HG03095 (cell line): ENCODE results near the gene PAFAH2.
"Not testable (repeated sequence)": the region's sequence is repeated elsewhere in the genome, so short reads cannot be mapped to it uniquely, and the experiment has no call there.

Experiments
- ATAC-seq: cut with Tn5 transposase; IDR thresholded peaks from one replicate; pipeline ENCODE4 v1.9.1; 2021; ENCODE audit warnings: moderate library complexity; ENCODE audit not compliant: unreplicated experiment

The PAFAH2 gene

DNA sequence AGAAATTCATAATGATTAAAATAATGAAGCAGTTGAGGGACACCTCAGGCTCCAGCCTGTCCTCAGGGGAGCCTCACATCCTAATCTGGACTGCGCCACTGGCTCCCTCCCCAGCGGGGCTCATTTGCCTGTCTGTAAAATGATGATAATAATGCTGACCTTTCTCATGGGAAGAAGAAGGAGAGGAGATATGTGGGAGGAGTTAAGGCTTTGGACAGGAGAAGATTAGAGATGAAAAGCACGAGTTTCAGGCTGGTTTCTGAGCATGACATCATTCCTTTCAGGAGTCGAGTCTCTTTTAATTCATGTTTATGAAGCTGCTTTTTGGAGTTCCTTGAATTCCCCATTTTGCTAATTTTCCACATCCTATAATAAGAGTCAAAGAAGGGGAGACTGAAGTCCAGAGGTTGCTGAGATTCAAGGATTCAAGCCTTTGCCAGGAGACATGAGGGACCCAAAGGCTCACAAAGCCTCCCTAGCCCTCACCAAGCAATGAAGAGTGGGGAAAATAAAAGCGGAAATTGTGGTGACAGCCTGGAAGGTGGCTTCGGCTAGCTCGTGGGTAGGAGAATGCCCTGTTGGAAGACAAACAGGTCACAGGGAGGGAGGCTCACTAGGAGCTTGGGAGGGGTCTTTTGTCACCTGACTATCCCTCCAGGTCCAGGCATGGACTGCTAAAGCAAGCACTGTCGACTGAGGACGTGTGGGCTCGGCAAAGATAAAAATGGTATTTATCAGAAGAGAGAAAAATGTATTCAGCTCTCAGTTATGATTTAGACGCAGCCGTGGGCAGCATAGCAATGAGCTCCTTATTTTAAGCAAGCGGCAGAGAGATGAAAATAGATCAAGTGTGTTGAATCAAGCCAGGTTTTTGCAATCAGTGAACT is 64.1 kb downstream of the PAFAH2 start:
- ATAC-seq: no peak

DNA sequence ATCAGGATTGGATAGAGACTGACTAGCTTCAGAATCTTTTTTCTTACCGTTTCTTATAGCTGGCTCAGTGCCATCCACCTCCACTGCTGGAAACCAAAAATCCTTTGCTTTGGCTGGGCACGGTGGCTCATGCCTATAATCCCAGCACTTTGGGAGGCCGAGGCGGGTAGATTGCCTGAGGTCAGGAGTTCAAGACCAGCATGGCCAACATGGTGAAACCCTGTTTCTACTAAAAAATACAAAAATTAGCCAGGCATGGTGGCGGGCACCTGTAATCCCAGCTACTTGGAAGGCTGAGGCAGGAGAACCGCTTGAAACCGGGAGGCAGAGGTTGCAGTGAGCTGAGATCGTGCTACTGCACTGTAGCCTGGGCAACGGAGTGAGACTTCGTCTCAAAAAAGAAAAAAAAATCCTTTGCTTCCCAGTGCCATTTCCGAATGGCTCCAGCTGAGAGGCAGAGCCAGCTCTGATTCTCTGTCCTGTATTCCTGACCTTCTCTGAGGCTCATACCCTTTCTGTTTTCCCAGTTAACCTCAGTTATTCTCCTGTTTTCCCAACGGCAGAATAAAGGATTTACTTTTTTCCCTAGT is 65.0 kb downstream of the PAFAH2 start:
- not testable (repeated sequence) for ATAC-seq

DNA sequence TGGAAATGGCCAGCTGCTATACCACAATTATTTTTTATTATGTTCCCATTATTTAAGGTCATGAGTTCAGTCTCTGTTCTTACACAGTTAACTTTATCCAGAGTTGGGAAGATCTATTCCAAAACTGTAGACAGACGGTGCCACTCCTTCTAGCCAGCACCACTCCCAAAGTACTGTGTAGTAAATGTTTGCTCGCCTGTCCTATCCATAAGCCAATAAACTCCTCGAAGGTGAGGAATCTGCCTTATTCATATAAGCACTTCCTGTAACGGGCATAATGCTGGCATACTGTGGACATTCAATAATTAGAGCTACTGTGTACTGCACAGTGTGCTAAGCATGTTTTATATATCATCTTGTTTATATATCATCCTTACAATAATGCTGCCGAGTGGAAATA is 65.5 kb downstream of the PAFAH2 start:
- ATAC-seq: no peak

GRCh38 chr1:25929016-25929415 is 68.8 kb downstream of the PAFAH2 start:
- ATAC-seq: no peak

GRCh38 chr1:25927521-25928265 is 70.2 kb downstream of the PAFAH2 start:
- no peak for ATAC-seq

GRCh38 chr1:25926731-25927496 is 70.9 kb downstream of the PAFAH2 start:
- no peak for ATAC-seq

DNA sequence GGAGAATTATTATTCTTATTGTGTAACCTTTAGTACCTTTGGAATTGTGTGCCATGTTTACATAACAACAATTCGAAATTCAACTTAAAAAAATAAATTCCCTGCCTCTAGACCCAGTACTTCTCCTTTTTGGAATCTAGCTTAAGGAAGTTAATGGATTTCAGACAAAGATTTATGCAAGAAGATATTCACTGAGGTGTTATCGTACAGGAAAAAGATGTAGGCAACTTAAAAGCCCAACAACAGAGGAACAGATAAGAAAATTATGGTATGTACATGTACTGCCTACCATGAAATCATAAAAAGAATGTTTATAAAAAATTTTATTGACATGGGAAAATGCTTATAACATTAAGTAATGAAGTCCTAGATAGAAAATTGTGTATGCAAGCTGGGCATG is 73.4 kb downstream of the PAFAH2 start:
- no peak for ATAC-seq

DNA sequence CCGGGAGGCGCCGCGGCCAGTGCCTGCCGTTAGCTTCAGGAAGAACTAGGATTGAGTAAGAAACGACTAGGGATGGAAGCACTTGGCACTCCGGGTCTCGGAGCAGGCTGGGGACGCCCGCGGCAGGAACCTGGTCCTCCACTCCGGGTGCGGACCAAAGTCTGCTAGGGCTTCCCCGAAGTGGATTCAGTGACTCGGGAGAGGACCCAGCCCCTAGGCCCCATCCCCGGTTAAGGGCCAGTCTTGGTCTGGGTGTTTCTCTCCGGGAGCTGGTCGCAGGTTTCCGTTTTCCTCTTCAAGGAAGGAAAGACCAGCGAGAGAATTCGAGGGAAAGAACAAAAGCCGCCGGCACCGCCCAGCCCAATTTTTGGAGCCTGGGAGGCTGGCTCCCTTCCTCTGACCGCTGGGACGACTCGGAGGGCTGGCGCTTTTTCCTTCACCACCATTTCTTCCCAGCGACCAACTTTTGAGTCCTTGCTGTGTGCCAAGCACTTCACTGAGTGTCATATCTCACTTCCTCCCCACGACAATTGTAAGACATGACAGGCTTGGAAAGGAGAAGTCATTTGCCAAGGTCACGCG is 74.8 kb downstream of the PAFAH2 start:
- ATAC-seq: no peak

DNA sequence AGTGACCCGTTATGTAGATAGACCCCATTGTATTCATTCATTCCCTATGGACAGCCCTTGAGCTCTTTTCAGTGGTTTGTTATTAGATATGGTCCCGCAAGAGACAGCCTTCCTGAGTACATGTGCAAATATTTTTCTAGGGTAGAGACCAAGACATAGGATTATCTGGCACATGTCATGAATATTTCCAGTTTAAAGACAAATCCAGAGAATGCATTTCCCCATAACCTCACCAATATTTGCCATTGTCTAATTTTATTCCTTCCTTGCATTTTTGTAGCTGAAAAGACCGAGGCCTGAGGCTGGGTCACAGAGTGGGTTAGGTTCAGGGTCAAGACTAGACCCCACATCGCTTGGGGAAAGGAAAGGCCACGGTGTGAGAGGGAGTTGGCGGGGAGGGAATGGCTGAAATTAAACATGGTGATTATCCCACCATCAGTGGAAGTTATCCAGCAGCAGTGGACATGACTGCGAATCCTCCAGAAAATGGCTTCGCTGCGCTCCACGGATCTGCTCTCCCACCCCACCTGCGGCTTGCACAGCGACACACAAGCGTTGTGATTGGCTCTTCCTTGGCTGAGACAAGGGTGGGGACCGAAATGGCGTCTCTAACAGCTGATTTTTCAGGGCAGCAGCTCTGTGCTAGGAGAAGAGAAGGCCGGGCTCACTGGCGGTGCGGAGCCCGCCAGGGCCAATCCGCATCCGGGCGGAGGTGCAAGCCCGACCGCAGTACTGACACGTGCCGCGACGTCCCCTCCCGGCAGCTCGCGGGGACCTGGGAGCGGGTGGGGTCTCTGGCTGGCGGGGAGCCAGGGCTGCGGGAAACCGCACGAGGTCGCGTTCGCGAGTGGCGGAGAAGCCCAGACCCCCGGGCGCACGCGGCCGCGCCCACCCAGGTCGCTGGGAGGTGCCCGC is 75.5 kb downstream of the PAFAH2 start:
- no peak for ATAC-seq

DNA sequence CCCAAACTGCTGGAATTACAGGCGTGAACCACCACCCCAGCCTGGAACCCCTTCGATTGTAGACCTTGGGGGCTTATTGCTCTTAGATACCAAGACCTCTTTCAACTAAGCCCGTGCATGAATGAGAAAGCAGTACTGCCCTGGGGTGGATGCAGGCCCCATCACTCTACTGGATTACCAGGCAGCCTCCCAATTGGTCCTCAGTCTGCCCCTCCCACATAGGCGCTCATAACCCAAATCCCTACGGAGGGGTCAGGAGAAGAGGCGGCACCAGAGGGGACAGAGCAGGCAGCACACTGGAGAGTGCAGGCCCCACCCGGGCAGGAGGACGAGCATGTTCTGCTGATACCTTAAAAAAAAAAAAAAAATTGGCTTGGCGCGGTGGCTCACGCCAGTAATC is 79.2 kb downstream of the PAFAH2 start:
- no peak for ATAC-seq

DNA sequence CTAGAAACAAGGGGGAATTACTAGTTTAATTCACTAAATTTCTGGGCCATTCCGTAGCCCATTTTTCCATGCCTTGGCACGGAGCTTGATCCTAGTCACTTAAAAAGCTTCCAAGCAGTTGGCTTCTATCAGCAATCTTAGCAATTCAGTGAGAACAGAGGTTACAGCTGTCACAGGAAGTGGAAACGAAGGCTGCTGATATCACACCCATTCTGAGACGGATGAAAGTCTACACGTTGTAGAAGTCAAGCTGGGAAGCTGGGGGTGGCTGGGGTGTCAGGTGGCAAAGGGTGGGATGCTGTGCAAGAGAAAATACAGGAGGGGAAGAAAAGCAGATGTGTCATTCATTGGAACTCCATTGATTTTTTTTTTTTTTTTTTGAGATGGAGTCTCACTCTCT is 79.9 kb downstream of the PAFAH2 start:
- ATAC-seq: no peak

DNA sequence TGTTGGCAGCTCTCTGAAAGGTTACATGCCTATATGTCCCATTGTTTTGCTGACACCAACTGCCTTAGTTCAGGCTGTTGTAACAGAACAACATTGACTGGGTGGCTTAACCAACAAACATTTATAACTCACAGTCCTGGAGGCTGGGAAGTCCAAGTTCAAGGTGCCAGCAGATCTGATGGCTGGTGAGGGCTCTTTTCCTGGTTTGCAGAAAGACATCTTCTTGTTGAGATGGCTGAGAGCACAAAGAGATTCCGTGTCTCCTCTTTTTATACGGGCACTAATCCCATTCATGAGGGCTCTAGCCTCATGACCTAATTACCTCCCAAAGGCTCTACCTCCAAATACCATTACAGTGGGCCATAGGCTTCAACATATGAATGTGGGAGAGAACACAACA is 81.4 kb downstream of the PAFAH2 start:
- ATAC-seq: no peak

GRCh38 chr1:25914074-25914995 is 83.5 kb downstream of the PAFAH2 start:
- no peak for ATAC-seq

GRCh38 chr1:25913206-25913605 is 84.7 kb downstream of the PAFAH2 start:
- no peak for ATAC-seq

DNA sequence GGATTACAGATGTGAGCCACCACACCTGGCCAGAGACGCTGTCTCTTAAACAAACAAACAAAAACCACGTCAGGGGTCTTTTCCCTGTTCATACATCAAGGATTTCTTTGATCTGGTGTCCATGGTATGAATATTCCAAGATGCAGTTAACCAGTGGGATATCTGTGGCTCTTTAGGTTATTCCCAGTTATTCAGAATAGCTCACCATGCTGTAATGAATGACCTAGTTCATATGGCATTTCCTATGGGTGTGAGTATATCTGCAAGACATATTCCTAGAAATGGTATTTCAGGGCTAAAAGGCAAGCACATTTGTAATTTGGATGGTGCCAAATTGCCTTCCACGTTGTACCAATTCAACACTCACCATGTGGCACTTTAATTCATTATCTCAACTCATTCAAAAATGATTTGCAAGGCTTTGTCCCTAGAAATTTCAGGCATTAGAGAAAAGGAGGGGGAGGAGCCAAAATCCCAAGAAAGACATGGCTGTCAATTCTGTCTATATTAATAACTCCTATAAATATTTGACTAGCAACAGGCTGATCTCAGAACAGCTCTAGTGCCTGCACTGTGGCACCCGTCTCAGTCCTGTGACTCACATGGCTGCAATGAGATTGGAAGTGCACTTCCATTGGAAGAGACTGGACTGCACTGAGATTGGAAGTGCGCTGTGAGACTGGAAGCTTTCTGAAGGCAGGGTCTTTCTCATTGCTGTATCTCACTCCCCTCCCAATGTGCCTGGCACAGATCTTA is 85.6 kb downstream of the PAFAH2 start:
- ATAC-seq: no peak

GRCh38 chr1:25911162-25911561 is 86.7 kb downstream of the PAFAH2 start:
- no peak for ATAC-seq
